HepG2 (cell line): ENCODE measurements around the gene ROBO3. TPM values are rescaled to one million over a fixed set of nuclear protein-coding genes. Genes with fewer than 3 reads are reported as not detected.

Experiments used
- ATAC-seq: fragments of 200-7000 bp; cut with Tn5 transposase; 3 replicates; pipeline ENCODE4 v1.9.1; 2020; ENCODE audit warnings: mild to moderate bottlenecking, moderate library complexity
- BruUV-seq: library from RNA; stranded (reverse); fragments of 400-500 nt; replicated peaks from 2 replicates; lab custom pipeline; 2021; lab: Mats Ljungman, UMichigan
- CTCF ChIA-PET: fragments of 300-600 bp; formaldehyde crosslinking; extraction: SDS; loops from one replicate; lab custom pipeline; 2021; ENCODE audit warnings: low total read pairs, inconsistent platforms, low intra/inter-chr PET ratio; lab: Yijun Ruan, JAX
- POLR2A ChIA-PET: fragments of 350-600 bp; sonication (Branson Sonifier 250); formaldehyde crosslinking; loops from one replicate; lab custom pipeline; 2020; ENCODE audit warnings: antibody characterized with exemption, inconsistent platforms; lab: Yijun Ruan, JAX
- DNase-seq: peaks from one replicate; pipeline ENCODE4 v3.0.0-alpha.2; 2015; ENCODE audit warnings: low spot score
- FAIRE-seq: peaks from 3 replicates; lab custom pipeline; 2011; peaks lifted over from hg19 to GRCh38; lab: Jason Lieb, UNC
- H2AFZ ChIP-seq: one replicate; pipeline ENCODE4 v1.6.1; 2011; ENCODE audit warnings: low read length, inconsistent platforms
- H3K27ac ChIP-seq: fragments of 300-600 bp; 3 replicates; pipeline ENCODE4 v1.8.0; 2011; ENCODE audit warnings: mixed run types, mild to moderate bottlenecking, mixed read lengths, low read length, inconsistent platforms; ENCODE audit not compliant: insufficient read depth; ENCODE audit errors: extremely low read length
- H3K27me3 ChIP-seq, 2 experiments: fragments of 200-600 bp in 1 of 2; 2 replicates in 1 of 2; 3 replicates in 1 of 2; pipeline versions ENCODE4 v1.6.0 to v1.8.0; 2011; ENCODE audit warnings: low read length in 2 of 2, mild to moderate bottlenecking in 2 of 2, moderate library complexity in 2 of 2, inconsistent platforms in 1 of 2; ENCODE audit not compliant: insufficient read depth in 2 of 2, control insufficient read depth in 1 of 2
- H3K36me3 ChIP-seq, 2 experiments: fragments of 200-600 bp in 1 of 2; replicated peaks in 1 of 2; 2 replicates in 1 of 2; 3 replicates in 1 of 2; pipeline versions ENCODE4 v1.5.1 to v1.8.0; 2011; ENCODE audit warnings: low read length in 2 of 2, inconsistent platforms in 1 of 2; ENCODE audit not compliant: insufficient read depth in 2 of 2, control insufficient read depth in 1 of 2
- H3K4me1 ChIP-seq: 2 replicates; pipeline ENCODE4 v1.5.1; 2012; ENCODE audit warnings: low read length, inconsistent platforms; ENCODE audit not compliant: insufficient read depth
- H3K4me2 ChIP-seq: 2 replicates; pipeline ENCODE4 v1.6.0; 2011; ENCODE audit warnings: low read depth, low read length, inconsistent platforms
- H3K4me3 ChIP-seq, 3 experiments: fragments of 200-600 bp in 1 of 3; sonication (generic), shearing (Covaris generic) in 1 of 3; replicated peaks in 1 of 3; 2 replicates each; pipeline ENCODE4 v1.5.1; 2011 to 2016; ENCODE audit warnings: low read length in 3 of 3, inconsistent platforms in 2 of 3, low read depth in 2 of 3, mild to moderate bottlenecking in 2 of 3, control low read depth in 1 of 3, mixed read lengths in 1 of 3; ENCODE audit not compliant: insufficient read depth in 1 of 3
- H3K79me2 ChIP-seq: one replicate; pipeline ENCODE4 v1.6.1; 2011; ENCODE audit warnings: low read length, inconsistent platforms; ENCODE audit not compliant: insufficient read depth
- H3K9ac ChIP-seq: 2 replicates; pipeline ENCODE4 v1.6.0; 2011; ENCODE audit warnings: mild to moderate bottlenecking, low read depth, low read length, inconsistent platforms; ENCODE audit not compliant: insufficient read depth
- H3K9me3 ChIP-seq: 2 replicates; pipeline ENCODE4 v1.5.1; 2012; ENCODE audit warnings: mild to moderate bottlenecking, low read length
- H4K20me1 ChIP-seq: 2 replicates; pipeline ENCODE4 v1.6.0; 2011; ENCODE audit warnings: inconsistent platforms, mild to moderate bottlenecking, low read length, moderate library complexity; ENCODE audit not compliant: insufficient read depth
- ARNT2 ChIP-seq: sonication (generic); formaldehyde crosslinking; IDR thresholded peaks from 2 replicates; pipeline ENCODE4 v1.8.0; 2022; ENCODE audit warnings: mild to moderate bottlenecking, low read depth, missing genetic modification reagents, moderate library complexity
- GLI4 ChIP-seq: sonication (generic); formaldehyde crosslinking; IDR thresholded peaks from 2 replicates; pipeline ENCODE4 v1.5.1; 2020; ENCODE audit warnings: missing genetic modification reagents, mild to moderate bottlenecking, moderate library complexity, borderline replicate concordance
- PAWR ChIP-seq: sonication (generic); formaldehyde crosslinking; IDR thresholded peaks from 2 replicates; pipeline ENCODE4 v1.4.0; 2020; ENCODE audit warnings: missing genetic modification reagents, mild to moderate bottlenecking, borderline replicate concordance
- RXRA ChIP-seq: sonication (generic); formaldehyde crosslinking; IDR thresholded peaks from 2 replicates; pipeline ENCODE4 v1.5.1; 2020; ENCODE audit warnings: missing genetic modification reagents
- SSRP1 ChIP-seq: IDR thresholded peaks from 2 replicates; pipeline ENCODE4 v1.6.1; 2016; ENCODE audit warnings: control low read depth
- XRCC5 ChIP-seq: fragments of 200-400 bp; formaldehyde crosslinking; optimal IDR thresholded peaks from 2 replicates; pipeline ENCODE3; 2017; ENCODE audit warnings: mild to moderate bottlenecking, low read length
- ZFP1 ChIP-seq: IDR thresholded peaks from 2 replicates; pipeline ENCODE4 v1.6.1; 2016
- ZNF577 ChIP-seq: sonication (generic); formaldehyde crosslinking; IDR thresholded peaks from 2 replicates; pipeline ENCODE4 v1.4.0; 2020; ENCODE audit warnings: mild to moderate bottlenecking, low read depth, missing genetic modification reagents, borderline replicate concordance
- ZNF660 ChIP-seq: sonication (generic); formaldehyde crosslinking; IDR thresholded peaks from 2 replicates; pipeline ENCODE4 v1.5.1; 2020; ENCODE audit warnings: mild to moderate bottlenecking, low read depth, missing genetic modification reagents, borderline replicate concordance
- WGBS: methylation state at CpG from one replicate; pipeline ENCODE4 v1.1.6; 2017; ENCODE audit warnings: low lambda C conversion rate; 5-methylcytosine and 5-hydroxymethylcytosine counted together
- in situ Hi-C: cut with HindIII; loops from 2 replicates; pipeline ENCODE4 v1.10.0; 2017; ENCODE audit warnings: low pct_unique_long_range_greater_than_20kb; ENCODE audit not compliant: extremely low pct_ligation_motif_present
- intact Hi-C: fragments of 100-400 bp; cut with micrococcal nuclease; formaldehyde crosslinking; loops from one replicate; pipeline ENCODE4 v1.10.0; 2022; ENCODE audit not compliant: unreplicated experiment
- polyA plus RNA-seq, 8 experiments: library from polyadenylated mRNA; depleted of rRNA in 3 of 8; stranded (reverse) in 7 of 8; unstranded in 1 of 8; fragments of >200 nt; fragmentation: Illumina TruSeq in 4 of 8; extraction: Trizol in 4 of 8; gene quantifications; 2 replicates each; pipeline versions ENCODE4 v1.2.1 to v1.2.3, GENCODE V29; 2011 to 2016; ENCODE audit warnings: low read depth in 4 of 8, missing spikeins in 1 of 8, mixed read lengths in 1 of 8; ENCODE audit not compliant: insufficient read depth in 1 of 8
- total RNA-seq, 5 experiments: library from RNA; depleted of rRNA; stranded (reverse); fragments of >200 nt; fragmentation: Illumina TruSeq; extraction: Trizol; gene quantifications; 2 replicates each; pipeline ENCODE4 v1.2.3, GENCODE V29; 2016; ENCODE audit warnings: low read depth in 1 of 5
- TF ChIP-seq, protein P1 (sequence below): IDR thresholded peaks from 2 replicates; pipeline ENCODE4 v1.6.1; 2018; ENCODE audit warnings: missing genetic modification reagents, mild to moderate bottlenecking, missing compliant biosample characterization
- TF ChIP-seq, protein P2 (sequence below): sonication (generic); formaldehyde crosslinking; IDR thresholded peaks from one replicate; pipeline ENCODE4 v1.5.1; 2020; ENCODE audit warnings: mild to moderate bottlenecking, missing genetic modification reagents; ENCODE audit errors: not compliant biosample characterization
- TF ChIP-seq, protein P3 (sequence below): sonication (generic); formaldehyde crosslinking; IDR thresholded peaks from 2 replicates; pipeline ENCODE4 v1.5.0; 2020; ENCODE audit warnings: mild to moderate bottlenecking, missing genetic modification reagents

The ROBO3 gene
- total and polyA plus RNA-seq, 2 of the 13 experiments (the other 11 are each of a cell fraction or from before 2014, with no cell fraction given) = 0.07 to 2.4 TPM

DNA sequence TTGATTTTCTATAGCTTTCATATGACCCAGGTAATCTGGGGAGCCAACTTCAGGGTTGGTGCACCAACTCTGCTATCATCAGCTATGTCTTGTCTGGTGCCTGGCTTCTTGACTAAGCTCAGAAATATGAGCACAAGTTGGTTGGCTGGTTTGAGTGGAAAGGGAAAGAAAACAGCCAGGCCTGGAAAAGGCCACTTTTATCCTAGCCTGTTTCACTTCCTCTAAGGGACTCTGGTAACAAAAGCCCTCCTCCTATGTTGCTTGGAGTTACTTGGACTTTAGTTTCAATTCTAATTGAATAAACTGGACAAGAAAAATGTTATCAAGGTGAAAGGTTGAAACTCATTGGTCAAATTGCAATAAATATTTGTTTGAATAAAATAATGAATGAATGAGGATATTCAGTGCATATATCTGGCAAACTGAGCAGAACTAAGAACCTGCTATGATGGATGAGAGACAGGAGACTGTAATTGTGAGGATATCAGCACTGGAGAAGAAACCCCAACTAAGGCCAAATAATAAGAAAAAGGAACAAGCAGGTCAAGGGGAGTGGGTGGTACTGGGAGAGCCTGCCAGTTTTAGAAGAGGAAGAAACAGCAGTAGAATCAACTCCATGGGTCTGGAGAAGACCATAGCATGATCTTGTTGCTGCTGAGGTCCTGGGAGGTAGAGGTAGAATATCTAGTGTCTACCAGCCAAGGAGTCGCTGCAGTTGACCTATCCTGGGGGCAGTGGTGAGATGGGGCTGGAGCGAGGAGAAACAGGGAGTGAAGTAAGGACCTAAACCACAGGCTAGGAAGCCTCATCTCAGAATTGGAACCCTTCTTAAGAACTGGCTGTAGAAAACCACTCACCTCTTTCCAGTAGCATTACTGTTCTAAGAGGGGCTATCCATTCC is 24.2 kb downstream of the ROBO3 start:
- Histone ChIP-seq H3K4me2 (no peak overlapping the region), H3K27ac (no peak overlapping the region), H3K79me2 (no peaks in the 10 kb centered on the region), H3K9ac (no peak overlapping the region), H3K27me3 (peaks cover 0 to 51% of the 10 kb centered on the region in 2 experiments; a peak in 4 of 5 replicates), H2AFZ (no peak overlapping the region), H3K9me3 (no peaks in the 10 kb centered on the region), H3K4me1 (peaks cover 18% of the 10 kb centered on the region), H4K20me1 (no peaks in the 10 kb centered on the region), H3K4me3 (no peak overlapping the region), H3K36me3 (no peaks in the 10 kb centered on the region)
- no TSS peak for BruUV-seq
- FAIRE-seq (no peak), DNase-seq (no peak), ATAC-seq (no peak)
- in situ Hi-C loops = no loop called here
- POLR2A ChIA-PET = no interaction called here
- intact Hi-C loops = no loop called here
- CTCF ChIA-PET = no interaction called here
- 0% methylated on average over 1 of the region's 2 CpGs for WGBS
- TF ChIP-seq ARNT2 (CRISPR knock-in tag) = no peak
- no peak for TF ChIP-seq XRCC5
- no peak for TF ChIP-seq PAWR (CRISPR knock-in tag)
- TF ChIP-seq, protein P1, sequence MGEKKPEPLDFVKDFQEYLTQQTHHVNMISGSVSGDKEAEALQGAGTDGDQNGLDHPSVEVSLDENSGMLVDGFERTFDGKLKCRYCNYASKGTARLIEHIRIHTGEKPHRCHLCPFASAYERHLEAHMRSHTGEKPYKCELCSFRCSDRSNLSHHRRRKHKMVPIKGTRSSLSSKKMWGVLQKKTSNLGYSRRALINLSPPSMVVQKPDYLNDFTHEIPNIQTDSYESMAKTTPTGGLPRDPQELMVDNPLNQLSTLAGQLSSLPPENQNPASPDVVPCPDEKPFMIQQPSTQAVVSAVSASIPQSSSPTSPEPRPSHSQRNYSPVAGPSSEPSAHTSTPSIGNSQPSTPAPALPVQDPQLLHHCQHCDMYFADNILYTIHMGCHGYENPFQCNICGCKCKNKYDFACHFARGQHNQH = no peak
- no peak for TF ChIP-seq ZNF660 (CRISPR knock-in tag)
- no peak for TF ChIP-seq SSRP1 (CRISPR knock-in tag)
- TF ChIP-seq, protein P2, sequence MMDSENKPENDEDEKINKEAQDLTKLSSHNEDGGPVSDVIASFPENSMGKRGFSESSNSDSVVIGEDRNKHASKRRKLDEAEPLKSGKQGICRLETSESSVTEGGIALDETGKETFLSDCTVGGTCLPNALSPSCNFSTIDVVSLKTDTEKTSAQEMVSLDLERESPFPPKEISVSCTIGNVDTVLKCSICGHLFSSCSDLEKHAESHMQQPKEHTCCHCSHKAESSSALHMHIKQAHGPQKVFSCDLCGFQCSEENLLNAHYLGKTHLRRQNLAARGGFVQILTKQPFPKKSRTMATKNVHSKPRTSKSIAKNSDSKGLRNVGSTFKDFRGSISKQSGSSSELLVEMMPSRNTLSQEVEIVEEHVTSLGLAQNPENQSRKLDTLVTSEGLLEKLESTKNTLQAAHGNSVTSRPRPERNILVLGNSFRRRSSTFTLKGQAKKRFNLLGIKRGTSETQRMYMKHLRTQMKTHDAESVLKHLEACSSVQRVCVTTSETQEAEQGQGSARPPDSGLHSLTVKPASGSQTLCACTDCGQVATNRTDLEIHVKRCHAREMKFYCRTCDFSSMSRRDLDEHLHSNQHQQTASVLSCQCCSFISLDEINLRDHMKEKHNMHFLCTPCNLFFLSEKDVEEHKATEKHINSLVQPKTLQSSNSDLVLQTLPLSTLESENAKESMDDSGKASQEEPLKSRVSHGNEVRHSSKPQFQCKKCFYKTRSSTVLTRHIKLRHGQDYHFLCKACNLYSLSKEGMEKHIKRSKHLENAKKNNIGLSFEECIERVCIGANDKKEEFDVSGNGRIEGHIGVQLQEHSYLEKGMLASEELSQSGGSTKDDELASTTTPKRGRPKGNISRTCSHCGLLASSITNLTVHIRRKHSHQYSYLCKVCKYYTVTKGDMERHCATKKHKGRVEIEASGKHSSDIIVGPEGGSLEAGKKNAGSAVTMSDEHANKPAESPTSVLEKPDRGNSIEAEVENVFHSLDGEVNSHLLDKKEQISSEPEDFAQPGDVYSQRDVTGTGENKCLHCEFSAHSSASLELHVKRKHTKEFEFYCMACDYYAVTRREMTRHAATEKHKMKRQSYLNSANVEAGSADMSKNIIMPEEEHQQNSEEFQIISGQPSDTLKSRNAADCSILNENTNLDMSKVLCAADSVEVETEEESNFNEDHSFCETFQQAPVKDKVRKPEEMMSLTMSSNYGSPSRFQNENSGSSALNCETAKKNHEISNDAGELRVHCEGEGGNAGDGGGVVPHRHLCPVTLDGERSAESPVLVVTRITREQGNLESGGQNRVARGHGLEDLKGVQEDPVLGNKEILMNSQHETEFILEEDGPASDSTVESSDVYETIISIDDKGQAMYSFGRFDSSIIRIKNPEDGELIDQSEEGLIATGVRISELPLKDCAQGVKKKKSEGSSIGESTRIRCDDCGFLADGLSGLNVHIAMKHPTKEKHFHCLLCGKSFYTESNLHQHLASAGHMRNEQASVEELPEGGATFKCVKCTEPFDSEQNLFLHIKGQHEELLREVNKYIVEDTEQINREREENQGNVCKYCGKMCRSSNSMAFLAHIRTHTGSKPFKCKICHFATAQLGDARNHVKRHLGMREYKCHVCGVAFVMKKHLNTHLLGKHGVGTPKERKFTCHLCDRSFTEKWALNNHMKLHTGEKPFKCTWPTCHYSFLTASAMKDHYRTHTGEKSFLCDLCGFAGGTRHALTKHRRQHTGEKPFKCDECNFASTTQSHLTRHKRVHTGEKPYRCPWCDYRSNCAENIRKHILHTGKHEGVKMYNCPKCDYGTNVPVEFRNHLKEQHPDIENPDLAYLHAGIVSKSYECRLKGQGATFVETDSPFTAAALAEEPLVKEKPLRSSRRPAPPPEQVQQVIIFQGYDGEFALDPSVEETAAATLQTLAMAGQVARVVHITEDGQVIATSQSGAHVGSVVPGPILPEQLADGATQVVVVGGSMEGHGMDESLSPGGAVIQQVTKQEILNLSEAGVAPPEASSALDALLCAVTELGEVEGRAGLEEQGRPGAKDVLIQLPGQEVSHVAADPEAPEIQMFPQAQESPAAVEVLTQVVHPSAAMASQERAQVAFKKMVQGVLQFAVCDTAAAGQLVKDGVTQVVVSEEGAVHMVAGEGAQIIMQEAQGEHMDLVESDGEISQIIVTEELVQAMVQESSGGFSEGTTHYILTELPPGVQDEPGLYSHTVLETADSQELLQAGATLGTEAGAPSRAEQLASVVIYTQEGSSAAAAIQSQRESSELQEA = no peak
- TF ChIP-seq RXRA = no peak
- TF ChIP-seq GLI4 = no peak
- no peak for TF ChIP-seq ZFP1 (CRISPR knock-in tag)
- no peak for TF ChIP-seq ZNF577 (CRISPR knock-in tag)
- TF ChIP-seq, protein P3, sequence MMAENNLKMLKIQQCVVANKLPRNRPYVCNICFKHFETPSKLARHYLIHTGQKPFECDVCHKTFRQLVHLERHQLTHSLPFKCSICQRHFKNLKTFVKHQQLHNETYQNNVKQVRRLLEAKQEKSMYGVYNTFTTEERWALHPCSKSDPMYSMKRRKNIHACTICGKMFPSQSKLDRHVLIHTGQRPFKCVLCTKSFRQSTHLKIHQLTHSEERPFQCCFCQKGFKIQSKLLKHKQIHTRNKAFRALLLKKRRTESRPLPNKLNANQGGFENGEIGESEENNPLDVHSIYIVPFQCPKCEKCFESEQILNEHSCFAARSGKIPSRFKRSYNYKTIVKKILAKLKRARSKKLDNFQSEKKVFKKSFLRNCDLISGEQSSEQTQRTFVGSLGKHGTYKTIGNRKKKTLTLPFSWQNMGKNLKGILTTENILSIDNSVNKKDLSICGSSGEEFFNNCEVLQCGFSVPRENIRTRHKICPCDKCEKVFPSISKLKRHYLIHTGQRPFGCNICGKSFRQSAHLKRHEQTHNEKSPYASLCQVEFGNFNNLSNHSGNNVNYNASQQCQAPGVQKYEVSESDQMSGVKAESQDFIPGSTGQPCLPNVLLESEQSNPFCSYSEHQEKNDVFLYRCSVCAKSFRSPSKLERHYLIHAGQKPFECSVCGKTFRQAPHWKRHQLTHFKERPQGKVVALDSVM (CRISPR knock-in tag) = no peak
